Measurements from ENCODE around the gene CREG2.

CREG2 gene

GRCh38 chr2:101412092-101412694 lies 24.9 kb upstream of the CREG2 start:
- ChIA-PET CTCF (no interaction called here), POLR2A (no interaction called here)
- TF ChIP-seq CTCF (IDR thresholded peaks at IDR 0.05; ENCODE audit: control extremely low read depth, extremely low read depth, low read depth, missing control alignments), result no peak
- DNase-seq (ENCODE audit: extremely low spot score), result no peak

GRCh38 chr2:101410746-101411145 lies 23.4 kb upstream of the CREG2 start:
- CTCF ChIA-PET, result interaction anchor here (0.8 to 4.1 kb wide), 2 partner anchors 8 to 12 kb away, joined by 3 to 13 read pairs; no protein-coding TSS in a partner anchor
- TF ChIP-seq CTCF (IDR thresholded peaks at IDR 0.05; ENCODE audit: control extremely low read depth, extremely low read depth, low read depth, missing control alignments), result no peak
- POLR2A ChIA-PET, result no interaction called here
- DNase-seq (ENCODE audit: extremely low spot score), result no peak

GRCh38 chr2:101410114-101410513 lies 22.8 kb upstream of the CREG2 start:
- CTCF ChIA-PET, result interaction anchor here (4.1 kb wide), 1 partner anchor 9 kb away, joined by 13 read pairs; no protein-coding TSS in a partner anchor
- TF ChIP-seq CTCF (IDR thresholded peaks at IDR 0.05; ENCODE audit: control extremely low read depth, extremely low read depth, low read depth, missing control alignments), result no peak
- POLR2A ChIA-PET, result no interaction called here
- no peak for DNase-seq (ENCODE audit: extremely low spot score)

GRCh38 chr2:101409699-101410098 lies 22.4 kb upstream of the CREG2 start:
- ChIA-PET CTCF (interaction anchor here (4.1 kb wide), 1 partner anchor 9 kb away, joined by 13 read pairs; no protein-coding TSS in a partner anchor), POLR2A (no interaction called here)
- no peak for TF ChIP-seq CTCF (IDR thresholded peaks at IDR 0.05; ENCODE audit: control extremely low read depth, extremely low read depth, low read depth, missing control alignments)
- no peak for DNase-seq (ENCODE audit: extremely low spot score)

- TF ChIP-seq CTCF (IDR thresholded peaks at IDR 0.05; ENCODE audit: control extremely low read depth, extremely low read depth, low read depth, missing control alignments), result no peak
- POLR2A ChIA-PET, result no interaction called here
- CTCF ChIA-PET, result interaction anchor here (4.1 kb wide), 1 partner anchor 10 kb away, joined by 13 read pairs; no protein-coding TSS in a partner anchor
- no peak for DNase-seq (ENCODE audit: extremely low spot score)
Measured at GRCh38 chr2:101408925-101409324, 21.6 kb upstream of the CREG2 start.

GRCh38 chr2:101405351-101405899 lies 18.1 kb upstream of the CREG2 start:
- ChIA-PET POLR2A (no interaction called here), CTCF (no interaction called here)
- no peak for DNase-seq (ENCODE audit: extremely low spot score)
- TF ChIP-seq CTCF (IDR thresholded peaks at IDR 0.05; ENCODE audit: control extremely low read depth, extremely low read depth, low read depth, missing control alignments), result no peak

All from GM10248 (cell line).